Spleen (tissue), 7 donors: ENCODE data around the gene ITGB6.

ENCODE experiments used
- CTCF ChIP-seq, 11 experiments: fragments of 200-600 bp in 7 of 11; fragments of 450-650 bp in 4 of 11; sonication (generic) in 4 of 11; IDR thresholded peaks in 8 of 11; conservative IDR thresholded peaks in 3 of 11; 1 replicate in 7 of 11; 2 replicates in 4 of 11; pipeline versions ENCODE4 v1.4.0 to v1.8.0; 2016 to 2021; ENCODE audit warnings: antibody characterized with exemption in 11 of 11, inconsistent platforms in 4 of 11, mild to moderate bottlenecking in 1 of 11
- POLR2A ChIP-seq, 3 donors: fragments of 450-650 bp; IDR thresholded peaks; one replicate each; pipeline ENCODE4 v1.5.1; 2017; ENCODE audit warnings: antibody characterized with exemption in 3 of 3, mild to moderate bottlenecking in 1 of 3
- POLR2AphosphoS5 ChIP-seq, 3 donors: sonication (generic); formaldehyde crosslinking; IDR thresholded peaks; one replicate each; pipeline ENCODE4 v1.5.1; 2017; ENCODE audit warnings: antibody characterized with exemption in 3 of 3
- donor health status: DM: no; HTN: no; CAD: no; lungs with moderate emphysema.
- donor health status: DM: no; HTN: no; CAD: no.
- donor health status: DM: no; HTN: no; CAD: no.

- TF ChIP-seq POLR2AphosphoS5 (IDR thresholded peaks at IDR 0.05) (no peak), POLR2A (IDR thresholded peaks at IDR 0.05) (no peak), CTCF (IDR thresholded peaks at IDR 0.05 in 8 of 11, conservative IDR thresholded peaks at IDR 0.05 in 3 of 11) (no peak)
Measured at GRCh38 chr2:160203422-160203821, 3.4 kb upstream of the ITGB6 start.
